Measurements from ENCODE around the gene NOM1.

DNA sequence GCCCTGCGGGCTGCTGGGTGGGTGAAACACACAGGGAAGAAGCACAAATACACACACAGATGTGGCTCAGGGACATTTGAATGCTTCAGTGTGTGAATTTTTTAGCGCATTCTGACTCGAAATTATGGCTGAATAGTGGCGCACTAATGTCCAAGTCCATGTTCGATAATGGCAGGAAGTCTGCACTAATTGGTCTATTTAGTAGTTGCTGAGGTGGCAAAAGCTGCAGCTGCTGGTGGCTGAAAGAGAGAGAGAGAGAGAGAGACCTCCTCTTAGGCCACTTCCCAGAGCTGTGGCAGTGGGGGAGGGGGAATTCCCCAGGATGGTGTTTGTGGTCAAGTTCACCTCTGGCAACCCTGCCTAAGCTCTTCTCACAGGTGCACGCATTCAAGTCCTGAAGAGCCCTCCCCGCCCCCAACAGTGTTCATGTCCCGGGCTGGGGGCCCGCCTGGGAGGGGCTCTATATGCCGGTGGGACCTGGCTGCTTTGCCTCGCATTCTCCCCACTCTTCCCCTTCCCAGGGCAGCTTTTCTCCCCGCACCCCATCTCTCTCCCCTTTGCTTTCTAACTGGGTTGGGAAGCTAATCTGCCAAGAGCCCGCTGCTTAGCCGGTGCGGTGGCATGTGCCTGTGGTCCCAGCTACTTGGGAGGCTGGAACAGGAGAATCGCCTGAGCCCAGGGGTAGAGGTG is 67.0 kb downstream of the NOM1 start:
- TF ChIP-seq, protein P1, sequence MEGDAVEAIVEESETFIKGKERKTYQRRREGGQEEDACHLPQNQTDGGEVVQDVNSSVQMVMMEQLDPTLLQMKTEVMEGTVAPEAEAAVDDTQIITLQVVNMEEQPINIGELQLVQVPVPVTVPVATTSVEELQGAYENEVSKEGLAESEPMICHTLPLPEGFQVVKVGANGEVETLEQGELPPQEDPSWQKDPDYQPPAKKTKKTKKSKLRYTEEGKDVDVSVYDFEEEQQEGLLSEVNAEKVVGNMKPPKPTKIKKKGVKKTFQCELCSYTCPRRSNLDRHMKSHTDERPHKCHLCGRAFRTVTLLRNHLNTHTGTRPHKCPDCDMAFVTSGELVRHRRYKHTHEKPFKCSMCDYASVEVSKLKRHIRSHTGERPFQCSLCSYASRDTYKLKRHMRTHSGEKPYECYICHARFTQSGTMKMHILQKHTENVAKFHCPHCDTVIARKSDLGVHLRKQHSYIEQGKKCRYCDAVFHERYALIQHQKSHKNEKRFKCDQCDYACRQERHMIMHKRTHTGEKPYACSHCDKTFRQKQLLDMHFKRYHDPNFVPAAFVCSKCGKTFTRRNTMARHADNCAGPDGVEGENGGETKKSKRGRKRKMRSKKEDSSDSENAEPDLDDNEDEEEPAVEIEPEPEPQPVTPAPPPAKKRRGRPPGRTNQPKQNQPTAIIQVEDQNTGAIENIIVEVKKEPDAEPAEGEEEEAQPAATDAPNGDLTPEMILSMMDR (IDR thresholded peaks at IDR 0.05): no peak
- no peak for TF ChIP-seq ZFX (IDR thresholded peaks at IDR 0.05; ENCODE audit: borderline replicate concordance)
